ENCODE measurements around the gene LRIT2. TPM values are rescaled to one million over a fixed set of nuclear protein-coding genes. Genes with fewer than 3 reads are reported as not detected.
"Not testable (repeated sequence)": the region's sequence is repeated elsewhere in the genome, so short reads cannot be mapped to it uniquely, and the experiment has no call there.

The LRIT2 gene
- total and polyA plus RNA-seq, 7 donors, result not detected

DNA sequence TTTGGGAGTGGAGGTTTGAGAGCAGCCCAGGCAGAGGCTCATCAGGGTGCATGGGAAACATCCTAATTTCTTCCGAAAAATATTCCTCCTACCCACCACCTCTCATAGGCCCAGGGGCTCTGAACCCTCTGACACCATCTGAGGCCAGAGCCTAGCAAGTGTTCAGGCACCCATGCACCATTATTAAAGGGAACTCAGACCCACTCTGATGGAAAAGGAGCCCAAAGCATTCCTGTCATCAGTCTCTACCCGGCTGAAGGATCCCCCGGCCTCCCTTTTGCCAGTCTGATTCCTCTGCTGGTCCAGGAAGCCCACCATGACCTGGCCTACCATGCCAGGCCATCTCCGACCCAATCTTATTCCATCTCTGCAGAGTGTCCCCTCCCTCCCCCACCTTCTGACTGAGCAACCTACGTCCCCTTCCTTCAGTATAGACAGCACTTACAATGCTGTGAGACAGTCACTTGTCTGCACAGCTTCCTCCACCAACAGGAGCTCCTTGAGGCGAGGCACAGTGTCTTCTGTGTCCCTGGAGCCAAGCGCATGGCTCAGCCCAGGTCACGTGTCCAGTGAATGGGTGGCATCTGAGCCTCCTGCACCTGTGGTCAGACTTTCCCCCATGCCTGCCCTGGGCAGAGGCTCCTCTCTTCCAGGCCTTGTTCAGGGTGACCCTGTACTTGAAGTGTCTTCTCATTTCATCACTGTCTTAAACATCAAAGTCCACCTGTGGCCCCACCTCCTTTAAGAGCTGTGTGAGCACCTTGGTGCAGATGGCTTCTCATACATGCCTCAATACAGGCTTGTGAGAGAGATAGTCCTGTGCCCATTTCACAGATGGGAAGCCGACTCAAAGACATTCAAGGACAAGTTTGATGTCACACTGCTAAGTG lies 52.6 kb downstream of the LRIT2 start:
- H3K36me3 ChIP-seq (ENCODE audit: insufficient read depth in 1 of 2, low read depth in 1 of 2), result no peaks in the 10 kb centered on the region
- H3K4me1 ChIP-seq, result no peaks in the 10 kb centered on the region
- DNase-seq (no peak), ATAC-seq (no peak)
- H3K4me3 ChIP-seq, result no peak overlapping the region
- H3K27me3 ChIP-seq (ENCODE audit: insufficient read depth in 3 of 3, low read length in 2 of 3), result no peaks in the 10 kb centered on the region
- no peak overlapping the region for H3K27ac ChIP-seq
- no peaks in the 10 kb centered on the region for H3K9me3 ChIP-seq
- 83 to 89% (median 85%) methylated on average over 9 of the region's 9 CpGs for WGBS, 3 donors
- intact Hi-C loops (cut with DNase I), result no loop called here
- TF ChIP-seq, protein P1, sequence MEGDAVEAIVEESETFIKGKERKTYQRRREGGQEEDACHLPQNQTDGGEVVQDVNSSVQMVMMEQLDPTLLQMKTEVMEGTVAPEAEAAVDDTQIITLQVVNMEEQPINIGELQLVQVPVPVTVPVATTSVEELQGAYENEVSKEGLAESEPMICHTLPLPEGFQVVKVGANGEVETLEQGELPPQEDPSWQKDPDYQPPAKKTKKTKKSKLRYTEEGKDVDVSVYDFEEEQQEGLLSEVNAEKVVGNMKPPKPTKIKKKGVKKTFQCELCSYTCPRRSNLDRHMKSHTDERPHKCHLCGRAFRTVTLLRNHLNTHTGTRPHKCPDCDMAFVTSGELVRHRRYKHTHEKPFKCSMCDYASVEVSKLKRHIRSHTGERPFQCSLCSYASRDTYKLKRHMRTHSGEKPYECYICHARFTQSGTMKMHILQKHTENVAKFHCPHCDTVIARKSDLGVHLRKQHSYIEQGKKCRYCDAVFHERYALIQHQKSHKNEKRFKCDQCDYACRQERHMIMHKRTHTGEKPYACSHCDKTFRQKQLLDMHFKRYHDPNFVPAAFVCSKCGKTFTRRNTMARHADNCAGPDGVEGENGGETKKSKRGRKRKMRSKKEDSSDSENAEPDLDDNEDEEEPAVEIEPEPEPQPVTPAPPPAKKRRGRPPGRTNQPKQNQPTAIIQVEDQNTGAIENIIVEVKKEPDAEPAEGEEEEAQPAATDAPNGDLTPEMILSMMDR (IDR thresholded peaks at IDR 0.05), result no peak

DNA sequence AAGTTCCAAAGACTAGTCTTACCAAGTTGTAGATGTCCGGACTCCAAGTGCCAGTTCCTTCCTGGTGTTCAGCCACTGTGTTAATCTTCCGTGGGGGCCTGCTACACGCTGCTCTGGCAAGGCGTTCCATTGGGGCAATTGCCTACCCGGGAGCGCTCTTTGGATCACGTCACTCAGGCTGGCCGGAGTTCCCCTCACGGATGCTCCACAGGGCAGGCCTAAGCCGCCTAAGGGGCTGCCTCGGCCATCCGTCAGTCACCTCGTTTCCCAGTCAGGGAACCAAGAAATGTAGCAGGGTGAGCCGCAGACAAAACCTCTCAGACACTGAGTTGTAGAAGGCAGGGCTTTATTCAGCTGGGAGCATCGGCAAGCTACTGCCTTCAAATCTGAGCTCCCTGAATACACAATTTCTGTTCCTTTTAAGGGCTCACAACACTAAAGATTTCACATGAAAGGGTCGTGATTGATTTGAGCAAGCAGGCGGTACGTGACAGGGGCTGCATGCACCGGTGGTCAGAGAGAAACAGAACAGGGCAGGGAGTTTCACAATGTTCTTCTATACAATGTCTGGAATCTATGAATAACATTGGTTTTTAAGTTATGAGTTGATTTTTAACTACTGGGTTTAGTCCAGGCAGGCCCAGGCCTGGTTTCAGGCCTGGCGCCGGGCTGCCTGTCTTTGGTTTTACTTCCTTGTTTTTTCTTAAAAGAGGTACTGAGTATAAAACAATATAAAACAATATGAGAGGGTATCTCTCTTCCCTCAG lies 53.5 kb downstream of the LRIT2 start:
- intact Hi-C loops (cut with DNase I); H3K27me3 ChIP-seq (ENCODE audit: insufficient read depth in 3 of 3, low read length in 2 of 3); H3K9me3 ChIP-seq; ATAC-seq; H3K4me1 ChIP-seq; H3K27ac ChIP-seq; DNase-seq; H3K4me3 ChIP-seq; H3K36me3 ChIP-seq (ENCODE audit: insufficient read depth in 1 of 2, low read depth in 1 of 2): not testable (repeated sequence)
- WGBS, 3 donors, result 84 to 85% (median 84%) methylated on average over 20 of the region's 21 CpGs

DNA sequence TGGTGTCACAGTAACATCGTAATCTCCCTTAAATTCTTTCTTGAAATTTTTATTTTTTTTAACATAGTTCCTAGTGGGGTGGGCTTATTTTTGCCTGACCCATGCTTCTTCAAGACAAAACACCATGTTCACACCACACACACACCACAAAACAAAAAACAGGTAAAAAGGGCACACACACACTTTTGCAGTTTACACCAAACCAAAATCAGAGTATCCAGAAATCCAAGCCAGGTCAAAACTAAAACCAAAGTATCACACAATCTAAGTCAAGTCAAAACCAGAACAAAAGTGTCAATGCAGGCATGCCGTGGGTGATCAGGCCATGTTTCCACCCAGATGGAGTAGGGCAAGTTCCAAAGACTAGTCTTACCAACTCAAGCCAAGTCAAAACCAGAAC lies 54.1 kb downstream of the LRIT2 start:
- H3K27ac ChIP-seq; H3K4me3 ChIP-seq; H3K27me3 ChIP-seq (ENCODE audit: insufficient read depth in 3 of 3, low read length in 2 of 3); DNase-seq; H3K36me3 ChIP-seq (ENCODE audit: insufficient read depth in 1 of 2, low read depth in 1 of 2); intact Hi-C loops (cut with DNase I); ATAC-seq; H3K9me3 ChIP-seq; H3K4me1 ChIP-seq: not testable (repeated sequence)
- 70 to 92% (median 71%) methylated on average over 2 of the region's 2 CpGs for WGBS, 3 donors

Other genes starting within 250 kb of the LRIT2 start
- gene GHITM, start 86.0 kb downstream of the LRIT2 start, total RNA-seq, result 100 to 1,000 TPM; 230 to 353 (median 263) TPM
- gene GHITM, start 86.0 kb downstream of the LRIT2 start, polyA plus RNA-seq, result 100 to 1,000 TPM; 253 to 633 (median 436) TPM
- gene GPR15LG, start 51.7 kb downstream of the LRIT2 start, total RNA-seq, result not detected
- under 1 TPM in 2 of 3 donors, not detected in 1; 0.09 to 0.15 TPM for gene GPR15LG, start 51.7 kb downstream of the LRIT2 start, polyA plus RNA-seq
- under 1 TPM in 1 of 4 donors, not detected in 3; 0.37 TPM for gene CDHR1, start 31.0 kb downstream of the LRIT2 start, total RNA-seq
- gene CDHR1, start 31.0 kb downstream of the LRIT2 start, polyA plus RNA-seq, result under 1 TPM in 1 of 3 donors, not detected in 2; 0.03 TPM
- gene LRIT1, start 16.0 kb upstream of the LRIT2 start, total RNA-seq, result not detected
- gene LRIT1, start 16.0 kb upstream of the LRIT2 start, polyA plus RNA-seq, result not detected
- not detected for gene RGR, start 19.5 kb upstream of the LRIT2 start, total RNA-seq
- under 1 TPM; 0.10 to 0.28 (median 0.25) TPM for gene RGR, start 19.5 kb upstream of the LRIT2 start, polyA plus RNA-seq
- gene CCSER2, start 103.0 kb upstream of the LRIT2 start, total RNA-seq, result 100 to 1,000 TPM in 3 of 4 donors, 10 to 100 TPM in 1; 65.7 to 122 (median 114) TPM
- 10 to 100 TPM; 12.5 to 56.4 (median 28.8) TPM for gene CCSER2, start 103.0 kb upstream of the LRIT2 start, polyA plus RNA-seq

All from psoas muscle (tissue), 8 donors.